Activated CD8-positive, alpha-beta T cell treated with anti-CD3 and anti-CD28 coated beads, Interleukin-2, amount 10 ng/mL, durations not matched to agents 7 days and 5 days (primary cell): ENCODE data around the gene ZNF839. TPM values are rescaled to one million over a fixed set of nuclear protein-coding genes. Genes with fewer than 3 reads are reported as not detected.
A peak's percentile ranks its signal among the peaks of the same experiment; 100 is the strongest.

Source experiments
- ATAC-seq: fragments of 150-1000 bp; cut with Tn5 transposase; one replicate; pipeline ENCODE4 v1.10.0; 2021; ENCODE audit warnings: moderate library complexity
- CTCF ChIA-PET: fragments of 350-600 bp; sonication (Branson Sonifier 250); formaldehyde crosslinking; loops from one replicate; lab custom pipeline; 2021; ENCODE audit warnings: antibody characterized with exemption; lab: Charles Lee
- POLR2A ChIA-PET: fragments of 350-600 bp; sonication (Branson Sonifier 250); formaldehyde crosslinking; loops from one replicate; lab custom pipeline; 2021; ENCODE audit warnings: antibody characterized with exemption; lab: Charles Lee
- DNase-seq: peaks from one replicate; pipeline ENCODE4 v3.0.0-alpha.2; 2020
- H3K27ac Mint-ChIP-seq: one replicate; pipeline ENCODE4 v1.8.0; 2021; ENCODE audit warnings: mild to moderate bottlenecking, mixed read lengths
- H3K27me3 Mint-ChIP-seq: one replicate; pipeline ENCODE4 v1.8.0; 2021; ENCODE audit warnings: low read depth, mixed read lengths
- H3K36me3 Mint-ChIP-seq: one replicate; pipeline ENCODE4 v1.8.0; 2021; ENCODE audit warnings: low read depth, mixed read lengths
- H3K4me1 Mint-ChIP-seq: one replicate; pipeline ENCODE4 v1.8.0; 2021; ENCODE audit warnings: low read depth, mixed read lengths
- H3K4me3 Mint-ChIP-seq: one replicate; pipeline ENCODE4 v1.8.0; 2021; ENCODE audit warnings: mild to moderate bottlenecking, mixed read lengths
- H3K9me3 Mint-ChIP-seq: one replicate; pipeline ENCODE4 v1.8.0; 2022; ENCODE audit warnings: mixed read lengths; ENCODE audit not compliant: insufficient read depth
- total RNA-seq, 2 experiments: library from RNA; stranded (reverse); gene quantifications; one replicate each; pipeline ENCODE4 v1.2.3, GENCODE V29; 2021

ZNF839 gene
- total RNA-seq, 2 experiments from 2014 or later, result 18.1 to 18.4 TPM

- peaks cover 41% of the 10 kb centered on the region for H3K4me1 Mint-ChIP-seq
- peak overlapping the region; percentile 93 for H3K4me3 Mint-ChIP-seq
- CTCF ChIA-PET, result interaction anchor here (0.8 to 1.2 kb wide), 2 partner anchors 45 to 49 kb away, joined by 3 read pairs; no protein-coding TSS in a partner anchor
- no peaks in the 10 kb centered on the region for H3K27me3 Mint-ChIP-seq
- DNase-seq (peak; percentile 48), ATAC-seq (peak; percentile 50)
- POLR2A ChIA-PET, result interaction anchor here (1.1 to 2.5 kb wide), 3 partner anchors 29 to 415 kb away, joined by 3 to 19 read pairs (median 3); partner anchors contain the start of gene ZNF839
- H3K36me3 Mint-ChIP-seq, result peaks cover under 1% of the 10 kb centered on the region
- no peaks in the 10 kb centered on the region for H3K9me3 Mint-ChIP-seq
- peak overlapping the region; percentile 88 for H3K27ac Mint-ChIP-seq
These were observed 43.8 kb downstream of the ZNF839 start for GRCh38 chr14:102363182-102363943.

- POLR2A ChIA-PET, result no interaction called here
- Mint-ChIP-seq H3K4me1 (peaks cover 21% of the 10 kb centered on the region), H3K36me3 (no peaks in the 10 kb centered on the region), H3K9me3 (no peaks in the 10 kb centered on the region), H3K27me3 (no peaks in the 10 kb centered on the region), H3K27ac (peak overlapping the region; percentile 55), H3K4me3 (no peak overlapping the region)
- no peak for DNase-seq
- ATAC-seq, result no peak
- CTCF ChIA-PET, result interaction anchor here (0.8 kb wide), 1 partner anchor 56 kb away, joined by 3 read pairs; no protein-coding TSS in a partner anchor
These were observed 50.8 kb downstream of the ZNF839 start for GRCh38 chr14:102370305-102370809.

- no peaks in the 10 kb centered on the region for H3K27me3 Mint-ChIP-seq
- POLR2A ChIA-PET, result no interaction called here
- ATAC-seq (no peak), DNase-seq (no peak)
- peaks cover 24% of the 10 kb centered on the region for H3K4me1 Mint-ChIP-seq
- CTCF ChIA-PET, result interaction anchor here (0.8 kb wide), 1 partner anchor 57 kb away, joined by 3 read pairs; no protein-coding TSS in a partner anchor
- no peaks in the 10 kb centered on the region for H3K36me3 Mint-ChIP-seq
- H3K9me3 Mint-ChIP-seq, result no peaks in the 10 kb centered on the region
- H3K4me3 Mint-ChIP-seq, result no peak overlapping the region
- no peak overlapping the region for H3K27ac Mint-ChIP-seq
These were observed 51.8 kb downstream of the ZNF839 start for GRCh38 chr14:102371361-102371760.

DNA sequence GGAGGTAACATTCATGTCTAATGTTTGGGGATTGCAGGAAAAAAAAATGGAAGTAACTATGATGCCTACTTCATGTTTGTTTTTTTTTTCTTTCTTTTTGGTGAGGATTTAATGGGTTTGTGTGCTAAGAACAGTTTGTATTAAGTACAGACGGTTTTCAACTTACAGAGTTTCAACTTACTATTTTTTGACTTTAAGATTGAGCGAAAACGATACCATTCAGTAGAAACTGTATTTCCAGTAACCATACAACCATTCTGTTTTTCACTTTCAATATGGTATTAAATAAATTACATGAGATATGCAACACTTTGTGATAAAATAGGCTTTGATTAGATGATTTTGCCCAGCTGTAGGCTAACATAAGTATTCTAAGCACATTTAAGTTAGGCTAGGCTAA, 53.6 kb downstream of the ZNF839 start:
- Mint-ChIP-seq H3K4me1 (peaks cover 21% of the 10 kb centered on the region), H3K27ac (no peak overlapping the region), H3K36me3 (no peaks in the 10 kb centered on the region), H3K4me3 (no peak overlapping the region), H3K27me3 (no peaks in the 10 kb centered on the region), H3K9me3 (no peaks in the 10 kb centered on the region)
- no peak for DNase-seq
- ChIA-PET POLR2A (no interaction called here), CTCF (no interaction called here)
- ATAC-seq, result no peak

DNA sequence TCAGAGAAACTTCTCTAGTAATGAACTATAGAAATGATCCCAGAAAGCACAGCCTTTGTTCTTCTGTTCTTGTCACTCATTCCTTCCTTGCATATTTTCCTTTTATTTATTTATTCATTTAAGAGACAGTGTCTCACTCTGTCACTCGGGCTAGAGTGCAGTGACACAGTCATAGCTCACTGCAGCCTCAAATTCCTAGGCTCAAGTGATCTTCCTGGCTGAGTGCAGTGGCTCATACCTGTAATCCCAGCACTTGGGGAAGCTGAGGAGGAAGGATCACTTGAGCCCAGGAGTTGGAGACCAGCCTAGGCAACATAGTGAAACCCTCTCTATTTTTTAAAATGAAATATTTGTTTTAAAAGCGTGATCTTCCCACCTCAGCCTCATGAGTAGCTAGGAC, 54.7 kb downstream of the ZNF839 start:
- H3K36me3 Mint-ChIP-seq, result peaks cover 2% of the 10 kb centered on the region
- CTCF ChIA-PET, result no interaction called here
- no peaks in the 10 kb centered on the region for H3K9me3 Mint-ChIP-seq
- H3K27me3 Mint-ChIP-seq, result no peaks in the 10 kb centered on the region
- DNase-seq (no peak), ATAC-seq (no peak)
- POLR2A ChIA-PET, result no interaction called here
- H3K27ac Mint-ChIP-seq, result no peak overlapping the region
- peaks cover 15% of the 10 kb centered on the region for H3K4me1 Mint-ChIP-seq
- no peak overlapping the region for H3K4me3 Mint-ChIP-seq

- CTCF ChIA-PET, result interaction anchor here (0.6 to 1.6 kb wide), 3 partner anchors 150 to 484 kb away, joined by 3 read pairs; no protein-coding TSS in a partner anchor
- no peak for DNase-seq
- H3K9me3 Mint-ChIP-seq, result no peaks in the 10 kb centered on the region
- H3K27me3 Mint-ChIP-seq, result no peaks in the 10 kb centered on the region
- ATAC-seq, result no peak
- peaks cover 2% of the 10 kb centered on the region for H3K36me3 Mint-ChIP-seq
- peaks cover 15% of the 10 kb centered on the region for H3K4me1 Mint-ChIP-seq
- H3K4me3 Mint-ChIP-seq, result no peak overlapping the region
- no peak overlapping the region for H3K27ac Mint-ChIP-seq
- POLR2A ChIA-PET, result interaction anchor here (0.5 to 0.6 kb wide), 2 partner anchors 50 to 107 kb away, joined by 3 read pairs; no protein-coding TSS in a partner anchor
These were observed 55.6 kb downstream of the ZNF839 start for GRCh38 chr14:102375119-102375518.

DNA sequence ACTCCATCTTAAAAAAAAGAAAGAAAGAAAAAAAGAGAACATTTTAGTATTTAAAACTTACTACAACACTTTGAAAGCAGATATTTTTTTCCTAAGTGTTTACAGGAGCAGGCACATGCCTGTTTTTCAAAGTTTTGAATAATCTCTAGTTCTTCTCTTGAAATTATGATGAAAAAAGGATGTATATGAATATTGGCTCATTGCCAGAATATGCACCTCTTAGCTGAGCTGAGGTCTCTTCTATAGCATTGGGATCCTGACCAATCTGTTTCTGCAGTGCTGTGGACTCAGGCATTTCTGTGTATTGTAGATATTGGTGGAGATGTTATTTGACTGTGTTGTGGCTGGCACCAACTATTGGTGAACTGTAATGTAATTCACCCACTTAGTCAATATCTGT, 58.1 kb downstream of the ZNF839 start:
- no peak overlapping the region for H3K27ac Mint-ChIP-seq
- ChIA-PET POLR2A (no interaction called here), CTCF (interaction anchor here (1.3 to 2.0 kb wide), 2 partner anchors 13 to 17 kb away, joined by 4 to 5 read pairs; no protein-coding TSS in a partner anchor)
- no peaks in the 10 kb centered on the region for H3K9me3 Mint-ChIP-seq
- no peak for DNase-seq
- H3K4me3 Mint-ChIP-seq, result no peak overlapping the region
- no peaks in the 10 kb centered on the region for H3K27me3 Mint-ChIP-seq
- no peak for ATAC-seq
- H3K36me3 Mint-ChIP-seq, result peaks cover 6% of the 10 kb centered on the region
- H3K4me1 Mint-ChIP-seq, result peaks cover 15% of the 10 kb centered on the region

GRCh38 chr14:102378830-102379229, 59.3 kb downstream of the ZNF839 start:
- ChIA-PET POLR2A (no interaction called here), CTCF (interaction anchor here (2.0 kb wide), 1 partner anchor 16 kb away, joined by 5 read pairs; no protein-coding TSS in a partner anchor)
- Mint-ChIP-seq H3K27ac (no peak overlapping the region), H3K4me1 (peaks cover 15% of the 10 kb centered on the region), H3K27me3 (no peaks in the 10 kb centered on the region), H3K9me3 (no peaks in the 10 kb centered on the region), H3K4me3 (no peak overlapping the region), H3K36me3 (peaks cover 6% of the 10 kb centered on the region)
- DNase-seq, result no peak
- ATAC-seq, result no peak

- Mint-ChIP-seq H3K9me3 (no peaks in the 10 kb centered on the region), H3K4me3 (no peak overlapping the region), H3K36me3 (peaks cover 2% of the 10 kb centered on the region), H3K27ac (no peak overlapping the region), H3K27me3 (no peaks in the 10 kb centered on the region), H3K4me1 (no peaks in the 10 kb centered on the region)
- POLR2A ChIA-PET, result interaction anchor here (0.6 kb wide), 1 partner anchor 720 kb away, joined by 3 read pairs; no protein-coding TSS in a partner anchor
- CTCF ChIA-PET, result no interaction called here
- no peak for ATAC-seq
- DNase-seq, result no peak
These were observed 67.5 kb downstream of the ZNF839 start for GRCh38 chr14:102387086-102387485.

DNA sequence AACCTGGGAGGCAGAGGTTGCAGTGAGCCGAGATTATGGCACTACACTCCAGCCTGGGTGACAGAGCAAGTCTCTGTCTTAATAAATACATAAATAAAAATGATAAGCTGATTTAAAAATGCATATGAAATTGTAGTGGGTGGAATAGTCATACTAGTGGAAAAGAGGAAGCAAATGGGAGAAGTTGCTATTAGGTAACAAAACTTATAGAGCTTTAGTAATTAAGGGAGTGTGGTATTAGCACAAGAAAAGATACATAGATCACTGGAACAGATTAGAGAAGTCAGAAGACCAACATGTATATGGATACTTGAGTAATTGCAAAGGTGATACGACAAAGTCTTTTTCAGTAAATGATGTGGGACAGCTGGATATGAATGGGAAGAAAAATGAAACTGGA, 69.7 kb downstream of the ZNF839 start:
- ChIA-PET POLR2A (no interaction called here), CTCF (interaction anchor here (1.1 kb wide), 1 partner anchor 8 kb away, joined by 3 read pairs; no protein-coding TSS in a partner anchor)
- peaks cover 2% of the 10 kb centered on the region for H3K4me1 Mint-ChIP-seq
- H3K9me3 Mint-ChIP-seq, result no peaks in the 10 kb centered on the region
- DNase-seq, result no peak
- no peak for ATAC-seq
- H3K4me3 Mint-ChIP-seq, result no peak overlapping the region
- peaks cover 2% of the 10 kb centered on the region for H3K36me3 Mint-ChIP-seq
- no peaks in the 10 kb centered on the region for H3K27me3 Mint-ChIP-seq
- no peak overlapping the region for H3K27ac Mint-ChIP-seq

DNA sequence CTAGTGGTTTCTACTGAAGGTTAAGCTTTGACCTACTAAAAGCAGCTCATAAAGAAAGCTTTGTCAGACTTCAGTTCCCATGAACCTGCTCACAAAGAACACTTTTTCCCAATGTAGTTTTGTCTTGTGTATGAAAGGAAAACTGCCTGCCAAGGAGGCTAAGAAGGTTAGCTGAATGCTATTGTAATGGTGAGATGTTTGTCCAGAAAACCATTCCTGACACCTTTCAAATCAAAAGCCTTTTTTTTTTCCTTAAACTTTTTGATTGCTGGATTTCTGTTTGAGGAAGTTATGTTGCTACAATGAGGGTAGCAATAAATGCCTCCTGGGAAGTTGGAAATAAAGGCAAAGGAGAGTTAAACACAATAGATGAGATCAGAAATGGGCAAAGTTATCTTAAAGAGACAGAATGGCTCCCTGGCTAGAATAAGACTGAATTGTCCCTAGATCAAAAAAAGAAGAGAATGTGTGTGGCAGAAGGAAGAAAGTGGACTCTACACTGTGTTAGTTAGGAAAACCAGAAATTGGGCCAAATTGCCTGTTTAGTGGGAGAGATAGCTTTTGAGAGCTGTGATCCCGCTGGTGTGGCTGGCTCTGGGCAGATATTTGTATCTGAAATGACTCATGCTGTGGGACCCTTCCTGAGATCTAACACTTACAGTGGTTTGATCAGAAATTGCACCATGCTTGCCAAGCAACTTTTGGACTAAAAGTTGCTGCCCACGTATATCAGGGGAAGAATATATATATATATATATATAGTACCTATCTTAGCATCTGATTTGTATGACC, 70.7 kb downstream of the ZNF839 start:
- no peak for DNase-seq
- Mint-ChIP-seq H3K27ac (no peak overlapping the region), H3K9me3 (no peaks in the 10 kb centered on the region), H3K27me3 (no peaks in the 10 kb centered on the region), H3K4me1 (peaks cover 9% of the 10 kb centered on the region), H3K36me3 (peaks cover 2% of the 10 kb centered on the region), H3K4me3 (no peak overlapping the region)
- ChIA-PET POLR2A (interaction anchor here (0.6 to 0.7 kb wide), 2 partner anchors 61 to 218 kb away, joined by 5 to 6 read pairs; no protein-coding TSS in a partner anchor), CTCF (interaction anchor here (1.1 to 1.4 kb wide), 2 partner anchors 9 to 13 kb away, joined by 3 to 4 read pairs; no protein-coding TSS in a partner anchor)
- no peak for ATAC-seq
